Endothelial cell of umbilical vein (primary cell): ENCODE data around the gene SLC2A8. TPM values are rescaled to one million over a fixed set of nuclear protein-coding genes. Genes with fewer than 3 reads are reported as not detected.

Experiments
- BruUV-seq: library from RNA; stranded (reverse); fragments of 400-500 nt; replicated peaks from 2 replicates; lab custom pipeline; 2021; lab: Mats Ljungman, UMichigan
- CTCF ChIA-PET: fragments of 300-600, 350-600 bp; sonication (Branson Sonifier 250); formaldehyde crosslinking; loops from one replicate; lab custom pipeline; 2021; ENCODE audit warnings: antibody characterized with exemption, inconsistent platforms; lab: Charles Lee
- POLR2A ChIA-PET: fragments of 300-600, 350-600 bp; sonication (Branson Sonifier 250); formaldehyde crosslinking; loops from one replicate; lab custom pipeline; 2021; ENCODE audit warnings: antibody characterized with exemption, inconsistent platforms; lab: Charles Lee
- DNase-seq: peaks from one replicate; pipeline ENCODE4 v3.0.0-alpha.2; 2011; ENCODE audit warnings: low read depth, low spot score
- FAIRE-seq: peaks from 2 replicates; lab custom pipeline; 2011; peaks lifted over from hg19 to GRCh38; lab: Jason Lieb, UNC
- H2AFZ ChIP-seq: 2 replicates; pipeline ENCODE4 v1.6.0; 2012; ENCODE audit warnings: low read depth, low read length, control low read depth, inconsistent platforms
- H3K27ac ChIP-seq: 2 replicates; pipeline ENCODE4 v1.5.1; 2011; ENCODE audit warnings: low read depth, mild to moderate bottlenecking, control low read depth, low read length, moderate library complexity; ENCODE audit not compliant: insufficient read depth
- H3K27me3 ChIP-seq, 2 experiments: 2 replicates each; pipeline versions ENCODE4 v1.6.0 to v1.6.1; 2011; ENCODE audit warnings: low read length in 2 of 2, mixed read lengths in 1 of 2; ENCODE audit not compliant: control insufficient read depth in 2 of 2, insufficient read depth in 2 of 2
- H3K36me3 ChIP-seq, 2 experiments: 2 replicates in 1 of 2; 3 replicates in 1 of 2; pipeline ENCODE4 v1.5.1; 2011; ENCODE audit warnings: low read length in 2 of 2, mild to moderate bottlenecking in 1 of 2, moderate library complexity in 1 of 2; ENCODE audit not compliant: control insufficient read depth in 2 of 2, insufficient read depth in 2 of 2; ENCODE audit errors: extremely low read depth in 1 of 2
- H3K4me1 ChIP-seq: 3 replicates; pipeline ENCODE4 v1.5.1; 2011; ENCODE audit warnings: mild to moderate bottlenecking, low read length; ENCODE audit not compliant: control insufficient read depth, insufficient read depth; ENCODE audit errors: extremely low read depth
- H3K4me2 ChIP-seq: 2 replicates; pipeline ENCODE4 v1.6.1; 2011; ENCODE audit warnings: low read length, control low read depth, mixed read lengths; ENCODE audit not compliant: insufficient read depth
- H3K4me3 ChIP-seq, 3 experiments: fragments of 200-600 bp in 1 of 3; sonication (generic), shearing (Covaris generic) in 1 of 3; replicated peaks in 1 of 3; 2 replicates each; pipeline ENCODE4 v1.5.1; 2011 to 2016; ENCODE audit warnings: control low read depth in 3 of 3, low read length in 3 of 3, mild to moderate bottlenecking in 2 of 3, inconsistent platforms in 1 of 3, low read depth in 1 of 3, moderate library complexity in 1 of 3; ENCODE audit not compliant: insufficient read depth in 1 of 3
- H3K79me2 ChIP-seq: 2 replicates; pipeline ENCODE4 v1.6.0; 2012; ENCODE audit warnings: low read length, inconsistent platforms; ENCODE audit not compliant: control insufficient read depth, insufficient read depth
- H3K9ac ChIP-seq: replicated peaks from 2 replicates; pipeline ENCODE3; 2011; ENCODE audit warnings: low read length, control low read depth; ENCODE audit not compliant: insufficient read depth; ENCODE audit errors: extremely low read depth
- H3K9me1 ChIP-seq: replicated peaks from 3 replicates; pipeline ENCODE4 v1.6.0; 2011; ENCODE audit warnings: mild to moderate bottlenecking, low read length; ENCODE audit not compliant: control insufficient read depth, insufficient read depth; ENCODE audit errors: extremely low read depth
- H3K9me3 ChIP-seq: replicated peaks from 2 replicates; pipeline ENCODE4 v1.5.1; 2012; ENCODE audit warnings: low read length, inconsistent platforms; ENCODE audit not compliant: control insufficient read depth, insufficient read depth
- H4K20me1 ChIP-seq: replicated peaks from 2 replicates; pipeline ENCODE3; 2011; ENCODE audit warnings: mild to moderate bottlenecking, low read length; ENCODE audit not compliant: control insufficient read depth, insufficient read depth; ENCODE audit errors: extremely low read depth
- EZH2 ChIP-seq: IDR thresholded peaks from 2 replicates; pipeline ENCODE4 v1.6.1; 2012; ENCODE audit warnings: borderline replicate concordance, low read depth, mild to moderate bottlenecking, moderate library complexity, low read length, inconsistent platforms; ENCODE audit not compliant: severe bottlenecking
- FOS ChIP-seq: IDR thresholded peaks from 2 replicates; pipeline ENCODE4 v1.6.1; 2011; ENCODE audit warnings: mild to moderate bottlenecking, low read length, moderate library complexity, borderline replicate concordance; ENCODE audit not compliant: insufficient read depth
- GATA2 ChIP-seq: IDR thresholded peaks from 2 replicates; pipeline ENCODE4 v1.7.0; 2011; ENCODE audit warnings: low read depth, mild to moderate bottlenecking, moderate library complexity, mixed read lengths, low read length; ENCODE audit not compliant: insufficient read length, insufficient read depth
- JUN ChIP-seq: IDR thresholded peaks from 2 replicates; pipeline ENCODE4 v1.6.1; 2011; ENCODE audit warnings: borderline replicate concordance, low read depth; ENCODE audit not compliant: insufficient read length, insufficient read depth
- MYC ChIP-seq: IDR thresholded peaks from one replicate; pipeline ENCODE4 v1.6.1; 2011; ENCODE audit warnings: mild to moderate bottlenecking, low read depth, low read length
- POLR2A ChIP-seq: IDR thresholded peaks from 2 replicates; pipeline ENCODE4 v1.6.1; 2012; ENCODE audit warnings: low read depth, mild to moderate bottlenecking, control low read depth, low read length
- POLR2AphosphoS5 ChIP-seq: IDR thresholded peaks from 2 replicates; pipeline ENCODE4 v1.6.1; 2012; ENCODE audit warnings: low read depth, mild to moderate bottlenecking, control low read depth, low read length, moderate library complexity; ENCODE audit not compliant: insufficient read depth
- dilution Hi-C: fragments of 300-500 bp; cut with MboI; formaldehyde crosslinking; loops from one replicate; pipeline ENCODE4 v1.15.0; 2019; ENCODE audit warnings: low sequenced_read_pairs; ENCODE audit not compliant: extremely low pct_ligation_motif_present
- intact Hi-C: fragments of 100-400 bp; cut with micrococcal nuclease; formaldehyde crosslinking; loops from one replicate; pipeline ENCODE4 v1.10.0; 2022
- polyA plus RNA-seq, 4 experiments: library from polyadenylated mRNA; depleted of rRNA in 3 of 4; stranded (reverse) in 3 of 4; unstranded in 1 of 4; fragments of >200 nt; gene quantifications; 2 replicates each; pipeline versions ENCODE4 v1.2.1 to v1.2.3, GENCODE V29; 2011 to 2012; ENCODE audit warnings: missing spikeins in 1 of 4
- total RNA-seq: library from RNA; stranded (reverse); gene quantifications from 2 replicates; pipeline ENCODE4 v1.2.3, GENCODE V29; 2021
- TF ChIP-seq, protein P1 (sequence below), 2 donors: IDR thresholded peaks; 1 replicate in 1 of 2; 2 replicates in 1 of 2; pipeline ENCODE4 v1.5.1; 2011; ENCODE audit warnings: low read length in 2 of 2, mild to moderate bottlenecking in 2 of 2, moderate library complexity in 2 of 2, control low read depth in 1 of 2, inconsistent platforms in 1 of 2, low read depth in 1 of 2; ENCODE audit not compliant: insufficient read depth in 1 of 2; ENCODE audit errors: extremely low read depth in 1 of 2
- TF ChIP-seq, protein P2 (sequence below): IDR thresholded peaks from 2 replicates; pipeline ENCODE4 v1.6.1; 2011; ENCODE audit not compliant: insufficient read depth, insufficient read length

Gene SLC2A8
- total and polyA plus RNA-seq, 2 donors (not counting 3 experiments of a cell fraction or from before 2014, with no cell fraction given) = 19.3 to 26.1 TPM

DNA sequence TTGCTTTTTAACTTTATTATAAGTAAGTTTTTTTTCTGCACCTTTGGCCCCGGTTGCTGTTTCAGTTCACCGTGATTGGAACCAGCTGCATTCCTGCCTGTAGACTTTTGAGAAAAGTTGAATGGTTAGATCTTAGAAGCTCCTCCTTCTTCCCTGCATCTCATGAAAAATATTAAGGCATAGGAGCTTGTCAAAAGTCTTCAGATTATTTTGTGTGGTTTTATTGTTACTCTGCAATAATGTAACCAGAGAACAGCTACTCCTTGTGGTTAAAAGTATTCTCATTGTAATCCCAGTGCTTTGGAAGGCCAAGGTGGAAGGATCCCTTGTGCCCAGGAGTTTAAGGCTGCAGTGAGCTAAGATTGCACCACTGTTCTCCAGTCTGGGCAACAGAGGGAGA lies 3.3 kb upstream of the SLC2A8 start:
- H3K79me2 ChIP-seq = no peaks in the 10 kb centered on the region
- H3K27me3 ChIP-seq = peaks cover 2 to 4% of the 10 kb centered on the region in 2 experiments
- dilution Hi-C loops = no loop called here
- H3K4me2 ChIP-seq = no peak overlapping the region
- intact Hi-C loops = no loop called here
- ChIA-PET CTCF (interaction anchor here (0.6 to 2.4 kb wide), 12 partner anchors 8 to 190 kb away, joined by 3 to 15 read pairs (median 3); no protein-coding TSS in a partner anchor), POLR2A (interaction anchor here (0.7 kb wide), 1 partner anchor 40 kb away, joined by 5 read pairs; no protein-coding TSS in a partner anchor)
- DNase-seq (no peak), FAIRE-seq (no peak)
- H3K9me3 ChIP-seq = no peaks in the 10 kb centered on the region
- TF ChIP-seq JUN (no peak), POLR2A (no peak), FOS (no peak), EZH2 (no peak), GATA2 (no peak), MYC (no peak), POLR2AphosphoS5 (no peak)
- TF ChIP-seq, protein P1, sequence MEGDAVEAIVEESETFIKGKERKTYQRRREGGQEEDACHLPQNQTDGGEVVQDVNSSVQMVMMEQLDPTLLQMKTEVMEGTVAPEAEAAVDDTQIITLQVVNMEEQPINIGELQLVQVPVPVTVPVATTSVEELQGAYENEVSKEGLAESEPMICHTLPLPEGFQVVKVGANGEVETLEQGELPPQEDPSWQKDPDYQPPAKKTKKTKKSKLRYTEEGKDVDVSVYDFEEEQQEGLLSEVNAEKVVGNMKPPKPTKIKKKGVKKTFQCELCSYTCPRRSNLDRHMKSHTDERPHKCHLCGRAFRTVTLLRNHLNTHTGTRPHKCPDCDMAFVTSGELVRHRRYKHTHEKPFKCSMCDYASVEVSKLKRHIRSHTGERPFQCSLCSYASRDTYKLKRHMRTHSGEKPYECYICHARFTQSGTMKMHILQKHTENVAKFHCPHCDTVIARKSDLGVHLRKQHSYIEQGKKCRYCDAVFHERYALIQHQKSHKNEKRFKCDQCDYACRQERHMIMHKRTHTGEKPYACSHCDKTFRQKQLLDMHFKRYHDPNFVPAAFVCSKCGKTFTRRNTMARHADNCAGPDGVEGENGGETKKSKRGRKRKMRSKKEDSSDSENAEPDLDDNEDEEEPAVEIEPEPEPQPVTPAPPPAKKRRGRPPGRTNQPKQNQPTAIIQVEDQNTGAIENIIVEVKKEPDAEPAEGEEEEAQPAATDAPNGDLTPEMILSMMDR (IDR thresholded peaks at IDR 0.05; ENCODE audit: extremely low read depth in 1 of 2, insufficient read depth in 1 of 2, low read depth in 1 of 2, low read length in 2 of 2) = no peak
- TF ChIP-seq, protein P2, sequence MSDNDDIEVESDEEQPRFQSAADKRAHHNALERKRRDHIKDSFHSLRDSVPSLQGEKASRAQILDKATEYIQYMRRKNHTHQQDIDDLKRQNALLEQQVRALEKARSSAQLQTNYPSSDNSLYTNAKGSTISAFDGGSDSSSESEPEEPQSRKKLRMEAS = no peak
- H3K4me1 ChIP-seq = peaks cover 9% of the 10 kb centered on the region
- no peak overlapping the region for H3K27ac ChIP-seq
- H2AFZ ChIP-seq = no peak overlapping the region
- H3K36me3 ChIP-seq = no peaks in the 10 kb centered on the region
- no TSS peak for BruUV-seq
- no peaks in the 10 kb centered on the region for H3K9me1 ChIP-seq
- H3K4me3 ChIP-seq = no peak overlapping the region
- H4K20me1 ChIP-seq = no peaks in the 10 kb centered on the region
- no peak overlapping the region for H3K9ac ChIP-seq
